LoVo (cell line): ENCODE measurements around the gene LAMB4.

Source experiments
- DNase-seq: peaks from one replicate; pipeline ENCODE4 v3.0.0-alpha.2; 2016; ENCODE audit warnings: low spot score

Gene LAMB4

DNA sequence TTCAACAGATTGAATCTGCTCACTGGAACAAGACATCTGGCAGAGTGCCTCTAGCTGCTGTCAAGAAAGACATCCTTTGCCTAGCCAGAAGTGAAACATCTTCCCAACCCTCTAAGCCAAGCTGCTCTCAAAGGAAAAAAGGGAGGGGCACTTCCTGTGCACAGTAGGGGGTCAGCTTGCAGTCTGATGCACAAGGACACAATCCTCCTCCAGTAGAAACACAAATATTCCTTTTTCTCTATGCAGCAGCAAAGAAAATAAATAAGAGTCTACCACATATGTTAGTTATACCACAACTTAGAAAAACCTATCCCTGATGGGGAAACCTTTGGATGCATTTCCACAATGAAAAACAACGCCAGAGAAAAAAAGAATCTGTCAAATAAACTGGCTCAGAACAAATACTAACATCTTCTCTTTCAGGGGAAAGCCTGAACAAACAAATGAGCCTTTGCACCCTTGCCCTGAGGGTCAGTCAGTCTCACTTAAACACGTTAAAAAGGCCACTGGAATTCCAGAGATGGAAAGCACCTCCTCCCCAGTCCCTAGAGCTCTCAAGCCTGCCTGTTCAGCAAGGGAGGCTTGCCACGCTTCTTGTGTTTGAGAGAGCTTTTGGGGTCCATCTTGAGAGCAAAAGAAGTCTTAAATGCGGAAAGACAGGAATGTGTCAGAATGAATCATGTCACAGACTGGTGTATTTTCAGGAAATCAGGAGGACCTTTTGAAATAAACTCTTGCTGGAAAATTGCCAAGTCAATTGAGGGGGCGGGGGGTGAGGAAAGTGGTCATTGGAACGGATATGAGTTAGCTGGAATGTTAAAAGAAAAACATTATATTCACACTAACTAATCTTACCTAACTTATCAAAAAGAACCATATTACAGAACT lies 134.7 kb downstream of the LAMB4 start:
- DNase-seq: no peak

DNA sequence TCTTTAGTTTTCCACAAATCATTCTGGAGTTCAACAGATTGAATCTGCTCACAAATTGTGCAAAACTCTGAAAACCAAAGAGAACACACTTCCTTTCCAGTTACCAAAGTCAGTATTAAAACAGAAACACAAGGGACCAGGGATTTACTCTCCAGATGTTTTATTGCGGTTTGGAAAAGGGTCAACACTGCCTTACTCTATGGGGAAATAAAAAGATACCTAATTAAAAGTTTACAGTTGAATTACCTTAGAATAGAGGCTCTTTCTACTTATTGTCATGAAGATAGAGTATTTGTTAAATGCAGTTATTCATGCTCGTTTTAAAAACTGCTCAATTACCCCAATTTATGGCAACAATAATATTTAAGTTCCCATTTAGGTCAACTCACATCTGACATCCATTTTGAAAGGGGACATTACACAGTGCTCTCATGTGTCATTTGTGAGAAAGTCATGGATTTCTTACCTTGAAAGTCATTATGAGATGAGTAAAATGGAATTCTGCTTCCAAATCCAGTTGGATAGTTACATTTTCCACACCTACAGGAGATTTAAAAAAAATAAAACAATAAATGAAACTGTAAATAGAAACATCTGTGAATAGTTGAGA lies 135.6 kb downstream of the LAMB4 start:
- DNase-seq: no peak

DNA sequence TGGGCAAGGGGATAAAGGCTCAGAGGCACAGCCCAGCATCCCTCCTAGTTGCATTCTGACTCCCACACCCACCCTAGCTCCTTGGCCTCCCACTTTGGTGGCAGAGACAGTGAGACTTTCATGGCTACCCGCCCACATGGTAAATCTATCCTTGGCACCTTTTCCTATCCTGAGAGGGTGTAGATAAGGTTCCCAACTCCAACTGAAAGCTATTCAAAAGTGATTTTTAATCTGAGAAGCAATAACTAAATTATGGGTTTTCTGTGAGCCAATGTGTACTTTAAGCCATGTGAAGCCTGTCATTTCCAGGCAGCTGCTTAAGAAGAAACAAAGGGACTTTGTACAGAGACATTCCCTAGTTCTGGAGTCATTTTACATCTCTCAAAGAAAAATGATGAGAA lies 136.3 kb downstream of the LAMB4 start:
- no peak for DNase-seq

DNA sequence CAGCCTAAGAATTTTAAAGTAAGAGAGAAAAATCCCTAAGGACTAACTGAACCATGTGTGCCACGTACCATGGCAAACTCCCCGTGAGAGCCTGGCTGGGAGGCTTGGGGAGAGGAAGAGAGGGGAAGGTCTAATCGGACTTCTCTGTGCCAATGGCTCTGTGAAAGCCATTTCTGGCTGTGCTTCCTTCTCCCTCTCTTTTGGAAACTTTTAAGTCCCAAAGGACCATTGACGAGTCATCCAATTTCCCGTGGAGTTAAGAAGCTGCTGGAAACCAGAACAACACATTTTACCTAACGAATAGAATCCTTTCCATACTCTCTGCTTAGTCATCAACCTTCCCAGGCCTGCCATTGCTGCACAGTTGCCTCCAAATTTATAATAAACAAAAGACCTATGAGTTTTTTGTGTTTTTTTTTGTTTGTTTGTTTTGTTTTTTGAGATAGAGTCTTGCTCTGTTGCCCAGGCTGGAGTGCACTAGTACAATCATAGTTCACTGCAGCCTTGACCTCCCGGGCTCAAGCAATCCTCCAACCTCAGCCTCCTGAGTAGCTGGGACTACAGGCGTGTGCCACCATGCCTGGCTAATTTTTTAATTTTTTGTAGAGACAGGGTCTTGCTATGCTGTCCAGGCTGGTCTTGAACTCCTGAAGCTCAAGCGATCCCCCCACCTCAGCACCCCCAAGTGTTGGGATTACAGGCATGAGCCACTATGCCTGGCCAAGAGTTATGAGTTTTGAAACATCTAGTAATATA lies 140.4 kb downstream of the LAMB4 start:
- DNase-seq: no peak

DNA sequence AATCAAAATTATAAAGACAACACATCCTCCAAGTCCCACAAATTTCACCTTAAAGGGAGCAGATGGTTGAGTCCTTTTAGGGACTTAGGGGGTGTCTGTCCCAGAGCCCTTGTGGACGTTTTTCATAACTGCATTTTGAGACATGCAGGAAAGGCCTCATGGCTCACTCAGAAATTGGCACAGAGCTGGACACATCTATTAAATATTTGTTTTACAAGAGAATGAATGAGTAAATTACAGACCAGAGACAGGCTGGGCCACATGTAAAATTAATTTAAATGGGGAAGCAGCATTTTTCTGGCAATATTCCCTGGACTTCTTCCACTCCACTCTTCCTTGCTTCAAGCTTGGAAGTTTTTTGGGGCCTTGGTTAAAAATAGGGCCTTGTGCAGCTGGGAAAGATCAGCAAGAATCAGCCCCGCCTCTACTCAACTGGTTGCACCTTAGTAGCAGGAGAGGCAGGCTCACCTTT lies 147.2 kb downstream of the LAMB4 start:
- no peak for DNase-seq

DNA sequence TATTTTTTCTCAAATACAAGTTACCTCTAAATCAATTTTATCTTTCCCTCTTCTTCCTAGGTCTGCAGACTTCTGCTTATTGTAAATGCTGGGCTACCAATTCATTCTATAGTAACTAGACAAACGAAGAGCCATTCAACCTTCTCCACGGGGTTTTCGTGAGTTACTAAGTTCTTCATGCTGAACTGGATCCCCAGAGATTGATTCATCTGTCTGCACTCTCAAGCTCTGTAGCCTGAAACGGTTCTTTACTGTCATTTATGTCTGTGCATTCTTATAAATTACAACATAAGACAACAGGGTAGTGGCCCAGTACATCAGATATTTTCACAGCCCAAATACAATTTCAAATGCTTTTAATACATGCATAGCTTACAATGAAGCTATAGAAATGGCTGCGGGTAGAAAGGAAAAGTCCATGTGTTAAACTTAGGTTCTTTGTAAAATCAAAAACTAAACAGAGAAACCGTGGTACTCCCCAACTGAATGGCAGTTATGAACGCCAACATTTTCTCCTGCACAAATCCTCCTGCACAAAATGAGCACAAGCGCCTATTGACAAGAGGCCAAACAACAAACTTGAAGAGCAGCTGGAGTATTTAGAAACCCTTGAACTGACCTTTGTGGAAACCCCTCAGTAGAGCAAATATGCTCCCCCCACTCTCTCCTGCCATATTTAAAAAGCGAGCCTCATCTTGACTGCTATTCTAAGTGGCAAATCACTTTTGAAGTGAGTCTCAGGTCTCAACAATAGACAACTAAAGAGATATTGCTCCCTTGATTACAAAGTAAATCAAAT lies 147.9 kb downstream of the LAMB4 start:
- DNase-seq: no peak

DNA sequence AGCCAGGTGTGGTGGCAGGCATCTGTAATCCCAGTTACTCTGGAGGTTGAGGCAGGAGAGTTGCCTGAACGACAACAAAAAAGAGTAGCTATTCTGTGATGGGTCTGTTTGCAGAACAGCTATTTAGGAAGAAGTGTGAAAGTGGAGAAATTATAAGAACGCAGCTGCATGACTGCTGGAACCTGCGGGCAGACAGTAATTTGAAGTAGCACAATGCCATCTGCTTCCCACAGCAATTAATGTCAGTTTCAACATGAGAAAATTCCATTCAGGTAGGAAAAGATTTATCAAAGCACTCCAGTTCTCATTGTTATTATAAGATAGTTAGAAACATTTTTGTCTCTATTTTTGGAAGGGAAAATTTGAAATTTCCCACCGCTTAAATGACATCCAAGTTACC lies 148.7 kb downstream of the LAMB4 start:
- DNase-seq: no peak

DNA sequence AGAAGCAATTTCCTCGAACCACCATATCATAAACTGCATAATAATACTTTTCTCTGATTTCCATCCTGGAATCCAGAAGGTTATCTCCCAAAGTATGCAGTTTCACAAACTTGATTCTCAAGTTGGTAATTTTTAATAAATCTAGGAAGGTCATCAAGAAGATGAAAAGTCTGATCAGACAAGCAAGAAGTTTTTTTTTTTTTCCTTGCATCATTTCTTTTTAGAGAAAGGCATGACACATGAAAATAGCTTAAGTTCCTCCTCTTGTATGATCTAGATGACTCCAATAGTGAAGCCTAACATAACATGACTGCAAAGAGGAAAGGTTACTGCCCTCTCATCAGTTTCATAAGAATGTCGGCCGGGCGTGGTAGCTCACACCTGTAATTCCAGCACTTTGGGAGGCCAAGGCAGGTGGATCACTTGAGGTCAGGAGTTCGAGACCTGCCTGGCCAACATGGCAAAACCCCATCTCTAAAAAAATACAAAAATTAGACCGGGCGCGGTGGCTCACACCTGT lies 149.4 kb downstream of the LAMB4 start:
- DNase-seq: no peak

DNA sequence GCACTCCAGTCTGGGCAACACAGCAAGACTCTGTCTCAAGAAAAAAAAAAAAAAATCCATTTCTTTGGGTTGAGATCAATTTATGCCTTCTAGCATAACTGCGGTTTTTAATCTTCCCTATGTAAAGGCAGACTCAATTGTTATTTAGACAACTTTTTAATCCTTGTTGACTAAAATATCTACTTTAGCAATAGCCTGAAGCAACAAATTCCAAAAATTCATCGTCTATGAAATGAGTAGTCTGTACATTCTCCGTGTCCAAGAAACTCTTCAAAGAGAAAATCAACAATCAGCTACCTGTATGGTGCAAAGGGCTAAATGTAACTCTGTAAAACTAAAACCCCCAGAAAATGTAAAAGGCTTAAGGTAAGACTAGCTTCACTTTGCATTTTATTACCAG lies 150.0 kb downstream of the LAMB4 start:
- DNase-seq: no peak

DNA sequence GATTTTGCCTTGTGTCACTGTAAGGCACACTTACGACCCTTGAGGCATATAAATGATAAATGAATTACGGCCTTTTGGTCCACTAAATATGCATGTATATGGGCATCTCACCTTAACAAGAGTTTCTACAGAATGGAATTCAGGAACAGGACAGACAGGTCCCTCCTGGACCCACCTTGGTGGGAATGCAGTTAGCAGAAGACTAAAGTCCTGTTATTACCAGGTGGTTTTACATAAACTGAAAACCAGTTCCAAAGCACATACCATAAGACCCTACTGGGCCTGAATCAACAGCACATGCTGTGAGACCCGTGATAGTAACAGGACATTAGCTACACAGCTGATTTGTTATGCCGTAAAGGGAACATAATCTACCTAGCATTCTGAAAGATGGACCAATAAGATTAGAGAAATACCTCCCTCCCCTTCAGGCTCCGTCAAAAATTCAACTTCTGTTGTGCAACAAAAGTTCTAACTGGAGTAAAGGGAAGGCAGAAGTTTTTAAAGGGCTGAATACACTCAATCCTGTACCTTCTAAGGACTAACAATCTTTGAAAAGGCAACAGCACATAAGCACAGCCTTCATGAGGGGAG lies 151.2 kb downstream of the LAMB4 start:
- no peak for DNase-seq

DNA sequence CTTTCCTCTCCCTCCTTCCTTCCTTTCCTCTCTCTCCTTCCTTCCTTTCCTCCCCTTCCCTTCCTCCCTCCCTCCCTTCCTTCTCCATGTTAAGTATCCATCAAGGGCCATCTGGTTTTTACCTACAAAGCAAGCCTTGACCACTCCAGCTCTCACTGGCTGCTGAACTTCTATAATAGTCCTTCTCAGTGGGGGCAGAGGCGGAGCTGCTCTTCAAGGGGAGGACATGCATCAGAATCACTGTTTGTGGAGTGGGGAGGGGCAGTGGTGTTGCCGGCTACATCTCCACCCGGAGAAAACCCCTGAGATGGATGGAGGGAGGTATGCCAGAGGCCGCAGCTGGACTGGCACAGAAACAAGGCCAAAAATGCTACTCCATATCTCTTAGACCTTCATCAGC lies 153.1 kb downstream of the LAMB4 start:
- no peak for DNase-seq

DNA sequence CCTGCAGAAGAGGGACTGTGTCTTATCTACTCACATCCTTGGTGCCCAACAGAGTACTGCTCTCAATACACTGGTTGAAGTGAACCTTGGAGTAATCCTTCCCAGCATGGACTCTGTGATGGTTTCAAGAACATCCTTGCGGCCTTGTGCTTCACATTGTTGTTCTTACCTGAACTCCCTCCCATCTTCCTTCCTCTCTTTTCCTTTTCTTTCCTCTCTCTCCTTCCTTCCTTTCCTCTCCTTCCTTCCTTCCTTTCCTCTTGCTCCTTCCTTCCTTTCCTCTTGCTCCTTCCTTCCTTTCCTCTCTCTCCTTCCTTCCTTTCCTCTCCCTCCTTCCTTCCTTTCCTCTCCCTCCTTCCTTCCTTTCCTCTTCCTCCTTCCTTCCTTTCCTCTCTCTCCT lies 153.5 kb downstream of the LAMB4 start:
- no peak for DNase-seq

DNA sequence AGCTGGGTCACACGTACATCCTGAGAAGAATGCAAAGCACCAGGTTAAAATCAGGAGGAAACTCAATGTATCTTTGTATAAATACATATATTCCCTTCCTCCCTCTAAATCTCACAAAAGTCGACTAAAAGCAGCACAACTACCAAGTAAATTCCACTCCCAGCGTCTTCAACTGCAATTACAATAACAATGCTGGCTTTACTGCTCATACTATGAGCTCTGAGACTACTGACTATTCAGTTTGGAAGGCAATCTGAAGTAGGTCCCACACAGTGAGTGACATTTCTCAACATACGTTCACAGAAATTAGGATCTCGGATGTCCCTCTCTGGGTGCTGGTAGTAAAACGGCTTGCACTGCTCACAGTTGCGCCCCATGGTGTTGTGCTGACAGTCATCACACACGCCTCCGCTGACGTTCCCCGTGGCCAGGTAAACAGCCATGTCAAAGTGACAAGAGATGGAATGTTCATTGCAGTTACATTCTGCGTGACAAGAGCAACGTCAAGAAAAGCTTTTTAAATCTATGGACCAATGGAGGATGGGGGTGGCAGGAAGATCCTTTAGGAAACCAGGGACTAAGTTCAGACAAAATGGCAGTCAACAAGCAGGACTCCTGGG lies 154.7 kb downstream of the LAMB4 start:
- DNase-seq: no peak

DNA sequence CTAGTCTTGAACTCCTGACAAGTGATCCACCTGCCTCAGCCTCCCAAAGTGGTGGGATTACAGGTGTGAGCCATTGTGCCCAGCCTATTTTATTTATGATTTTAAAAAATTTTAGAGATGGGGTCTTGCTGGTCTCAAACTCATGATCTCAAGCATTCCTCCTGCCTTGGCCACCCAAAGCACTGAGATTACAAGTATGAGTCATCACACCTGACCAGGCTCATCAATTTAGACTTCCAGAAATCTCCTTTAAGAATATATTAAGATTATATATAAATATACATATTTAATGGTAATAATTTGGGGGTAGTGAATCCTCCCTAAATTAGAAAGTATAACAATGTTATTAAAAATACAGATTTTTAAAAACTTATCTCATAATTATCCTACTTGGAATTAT lies 156.3 kb downstream of the LAMB4 start:
- DNase-seq: no peak
